Heart left ventricle (tissue), 13 donors: ENCODE measurements around the gene TRIM7.

Source experiments
- CTCF ChIP-seq, 12 donors: fragments of 200-600 bp; sonication (generic) in 4 of 12; IDR thresholded peaks; one replicate each; pipeline versions ENCODE4 v1.5.0 to v1.8.0; 2018 to 2022; ENCODE audit warnings: antibody characterized with exemption in 12 of 12, mild to moderate bottlenecking in 5 of 12
- POLR2A ChIP-seq, 2 donors: fragments of 450-650 bp; IDR thresholded peaks; one replicate each; pipeline ENCODE4 v1.6.1; 2017; ENCODE audit warnings: antibody characterized with exemption in 2 of 2, mild to moderate bottlenecking in 2 of 2, moderate library complexity in 2 of 2
- donor health status: ischemic (EF 13 %, LVEDD 7.1; RV severe dilation, severe dysfunction).
- donor health status: DM: no; HTN: yes; CAD: no.
- donor health status: DM: no; HTN: no; CAD: no.
- donor health status: ischemic (EF 25% LVEDD 6.9; RV normal size, moderate dysfunction).
- donor health status: ischemic (EF 25% LVEDD 5.7; RV mildly dilated, moderate dysfunction).
- donor health status: ischemic (EF 35%, LVEDD 5.7; RV mildly dilated, moderate dysfunction).
- donor health status: nonischemic (EF 11% LVEDD 7.7; RV severe dilation, severe dysfunction).
- donor health status: DM: yes; HTN: yes; CAD: no.
- donor health status: PGD.
- donor health status: ischemic (EF 29% LVEDD 5.4; RV normal size, mild dysfunction).
- donor health status: nonischemic (EF 23%, LVEDD 6.1; RV moderate dilation, normal function).

DNA sequence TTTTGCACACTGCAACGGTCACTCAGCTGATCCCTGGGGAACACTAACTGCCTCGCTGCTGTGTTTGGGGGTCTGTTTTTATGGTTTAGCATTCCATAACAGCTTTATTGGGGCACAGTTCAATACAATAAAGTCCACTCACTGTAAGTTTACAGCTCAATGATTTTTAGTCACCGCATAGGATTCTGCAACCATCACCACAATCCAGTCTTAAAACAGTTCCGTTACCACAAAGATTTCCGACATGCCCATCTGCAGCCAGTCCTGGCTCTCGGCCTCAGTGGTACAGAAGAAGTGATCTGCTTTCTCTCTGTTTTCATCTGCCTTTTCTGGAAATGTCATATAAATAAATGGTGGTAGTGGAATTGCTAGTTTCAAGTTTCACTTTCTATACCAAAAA lies 34.0 kb downstream of the TRIM7 start:
- TF ChIP-seq POLR2A (IDR thresholded peaks at IDR 0.05) (no peak), CTCF (IDR thresholded peaks at IDR 0.05) (no peak)
